ENCODE measurements around the gene FBXL17. TPM values are rescaled to one million over a fixed set of nuclear protein-coding genes. Genes with fewer than 3 reads are reported as not detected.

Gene FBXL17
- total RNA-seq, 4 donors from 2014 or later = 16.1 to 31.8 (median 18.8) TPM

DNA sequence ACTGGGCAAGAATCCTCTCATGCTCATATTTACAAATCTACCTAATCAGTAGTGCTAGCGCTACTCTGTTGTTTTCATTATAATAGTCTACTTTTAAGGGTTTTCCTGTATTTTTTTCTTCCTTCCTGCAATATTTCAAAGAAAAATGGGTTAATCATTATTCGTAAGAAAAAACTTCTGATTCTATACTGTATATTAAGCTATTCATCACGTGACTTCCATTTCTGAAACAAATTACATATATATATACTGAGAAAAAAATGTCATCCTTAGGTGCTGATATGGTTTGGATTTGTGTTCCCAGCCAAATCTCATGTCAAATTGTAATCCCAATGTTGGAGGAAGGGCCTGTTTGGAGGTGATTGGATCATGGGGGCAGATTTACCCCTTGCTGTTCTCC, 197.0 kb downstream of the FBXL17 start:
- intact Hi-C loops (cut with DNase I; ENCODE audit: low total_unique reads) = no loop called here
- TF ChIP-seq, protein P1, sequence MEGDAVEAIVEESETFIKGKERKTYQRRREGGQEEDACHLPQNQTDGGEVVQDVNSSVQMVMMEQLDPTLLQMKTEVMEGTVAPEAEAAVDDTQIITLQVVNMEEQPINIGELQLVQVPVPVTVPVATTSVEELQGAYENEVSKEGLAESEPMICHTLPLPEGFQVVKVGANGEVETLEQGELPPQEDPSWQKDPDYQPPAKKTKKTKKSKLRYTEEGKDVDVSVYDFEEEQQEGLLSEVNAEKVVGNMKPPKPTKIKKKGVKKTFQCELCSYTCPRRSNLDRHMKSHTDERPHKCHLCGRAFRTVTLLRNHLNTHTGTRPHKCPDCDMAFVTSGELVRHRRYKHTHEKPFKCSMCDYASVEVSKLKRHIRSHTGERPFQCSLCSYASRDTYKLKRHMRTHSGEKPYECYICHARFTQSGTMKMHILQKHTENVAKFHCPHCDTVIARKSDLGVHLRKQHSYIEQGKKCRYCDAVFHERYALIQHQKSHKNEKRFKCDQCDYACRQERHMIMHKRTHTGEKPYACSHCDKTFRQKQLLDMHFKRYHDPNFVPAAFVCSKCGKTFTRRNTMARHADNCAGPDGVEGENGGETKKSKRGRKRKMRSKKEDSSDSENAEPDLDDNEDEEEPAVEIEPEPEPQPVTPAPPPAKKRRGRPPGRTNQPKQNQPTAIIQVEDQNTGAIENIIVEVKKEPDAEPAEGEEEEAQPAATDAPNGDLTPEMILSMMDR (IDR thresholded peaks at IDR 0.05) = no peak
- TF ChIP-seq POLR2A (IDR thresholded peaks at IDR 0.05) = no peak
- WGBS, 2 donors = 88 to 91% methylated on average over 3 of the region's 3 CpGs
- DNase-seq (ENCODE audit: low spot score in 2 of 2) = no peak
- no peak overlapping the region for H3K4me3 ChIP-seq (ENCODE audit: low read depth, poor library complexity, severe bottlenecking)

DNA sequence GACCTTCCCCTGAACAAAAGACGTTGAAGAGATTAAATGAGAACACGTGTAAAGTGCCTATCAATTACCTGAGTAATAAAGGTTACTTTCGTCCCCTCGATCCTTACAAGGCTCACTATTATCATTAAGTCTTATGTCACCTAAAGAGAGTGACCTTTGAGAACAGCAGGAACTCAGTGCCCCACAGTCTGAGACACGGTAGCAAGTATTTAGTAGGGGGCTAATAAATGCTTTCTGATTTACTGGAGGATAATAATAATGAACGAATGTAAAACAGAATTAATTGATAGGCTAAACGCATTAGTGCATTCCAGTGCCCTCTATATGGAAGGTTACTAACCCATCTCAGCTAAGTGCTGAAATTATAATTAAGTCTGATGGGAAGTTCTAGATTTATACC, 199.9 kb downstream of the FBXL17 start:
- no peak overlapping the region for H3K4me3 ChIP-seq (ENCODE audit: low read depth, poor library complexity, severe bottlenecking)
- intact Hi-C loops (cut with DNase I; ENCODE audit: low total_unique reads) = no loop called here
- DNase-seq (ENCODE audit: low spot score in 2 of 2) = no peak
- 75 to 84% methylated on average over 7 of the region's 7 CpGs for WGBS, 2 donors
- TF ChIP-seq POLR2A (IDR thresholded peaks at IDR 0.05) = no peak
- TF ChIP-seq, protein P1 (IDR thresholded peaks at IDR 0.05) = no peak

DNA sequence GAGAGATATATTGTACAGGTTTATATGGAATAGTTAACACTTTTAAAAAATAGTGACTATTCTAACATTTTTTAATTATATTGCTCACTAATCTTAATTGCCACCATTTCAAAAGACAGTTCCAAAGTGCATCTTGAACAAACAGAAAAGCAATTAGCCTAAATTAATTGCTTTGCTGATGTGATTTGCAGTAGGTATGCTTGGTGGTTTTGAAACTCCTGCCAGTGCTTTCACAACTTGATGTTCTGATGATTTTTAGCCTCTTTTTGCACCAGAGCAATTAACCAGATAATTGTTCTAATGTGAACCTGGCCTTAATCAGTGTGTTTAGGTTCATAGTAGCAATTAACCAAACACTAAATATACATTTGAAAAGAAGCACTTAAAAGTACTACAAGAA, 207.6 kb downstream of the FBXL17 start:
- H3K4me3 ChIP-seq (ENCODE audit: low read depth, poor library complexity, severe bottlenecking) = no peak overlapping the region
- TF ChIP-seq, protein P1 (IDR thresholded peaks at IDR 0.05) = no peak
- no peak for TF ChIP-seq POLR2A (IDR thresholded peaks at IDR 0.05)
- no peak for DNase-seq (ENCODE audit: low spot score in 2 of 2)
- intact Hi-C loops (cut with DNase I; ENCODE audit: low total_unique reads) = no loop called here

DNA sequence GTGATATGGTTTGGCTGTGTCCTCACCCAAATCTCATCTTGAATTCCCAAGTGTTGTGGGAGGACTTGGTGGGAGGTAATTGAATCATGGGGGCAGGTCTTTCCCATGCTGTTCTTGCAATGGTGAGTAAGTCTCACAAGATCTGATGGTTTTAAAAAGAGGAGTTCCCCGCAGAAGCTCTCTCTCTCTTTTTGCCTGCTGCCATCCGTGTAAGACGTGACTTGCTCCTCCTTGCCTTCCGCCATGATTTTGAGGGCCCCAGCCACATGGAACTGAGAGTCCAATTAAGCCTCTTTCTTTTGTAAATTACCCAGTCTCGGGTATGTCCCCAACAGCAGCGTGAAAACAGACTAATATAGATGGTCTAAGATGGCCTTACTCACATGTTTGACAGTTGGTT, 210.1 kb downstream of the FBXL17 start:
- TF ChIP-seq POLR2A (IDR thresholded peaks at IDR 0.05) = no peak
- TF ChIP-seq, protein P1 (IDR thresholded peaks at IDR 0.05) = no peak
- 97 to 99% methylated on average over 6 of the region's 6 CpGs for WGBS, 2 donors
- intact Hi-C loops (cut with DNase I; ENCODE audit: low total_unique reads) = no loop called here
- no peak overlapping the region for H3K4me3 ChIP-seq (ENCODE audit: low read depth, poor library complexity, severe bottlenecking)
- DNase-seq (ENCODE audit: low spot score in 2 of 2) = no peak

DNA sequence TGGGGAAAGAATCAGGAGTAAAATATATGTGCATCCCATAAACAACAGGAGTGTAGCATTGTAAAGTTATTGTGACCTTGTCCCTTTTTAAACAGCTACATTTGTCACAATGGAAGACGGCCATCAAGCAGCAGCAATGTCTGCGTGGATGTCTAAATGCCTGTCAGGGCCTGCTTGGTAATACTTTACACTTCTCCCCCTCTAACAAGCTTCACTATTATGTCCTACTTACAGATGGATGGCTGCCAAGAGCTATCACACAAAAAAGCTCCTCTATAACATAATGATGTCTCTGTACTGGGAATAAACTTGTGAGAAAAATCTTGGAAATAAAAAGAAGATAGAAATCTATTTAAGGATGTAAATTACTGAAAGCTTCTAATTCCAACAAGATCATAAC, 213.0 kb downstream of the FBXL17 start:
- intact Hi-C loops (cut with DNase I; ENCODE audit: low total_unique reads) = no loop called here
- H3K4me3 ChIP-seq (ENCODE audit: low read depth, poor library complexity, severe bottlenecking) = no peak overlapping the region
- 62 to 73% methylated on average over 2 of the region's 2 CpGs for WGBS, 2 donors
- TF ChIP-seq, protein P1 (IDR thresholded peaks at IDR 0.05) = no peak
- TF ChIP-seq POLR2A (IDR thresholded peaks at IDR 0.05) = no peak
- no peak for DNase-seq (ENCODE audit: low spot score in 2 of 2)

DNA sequence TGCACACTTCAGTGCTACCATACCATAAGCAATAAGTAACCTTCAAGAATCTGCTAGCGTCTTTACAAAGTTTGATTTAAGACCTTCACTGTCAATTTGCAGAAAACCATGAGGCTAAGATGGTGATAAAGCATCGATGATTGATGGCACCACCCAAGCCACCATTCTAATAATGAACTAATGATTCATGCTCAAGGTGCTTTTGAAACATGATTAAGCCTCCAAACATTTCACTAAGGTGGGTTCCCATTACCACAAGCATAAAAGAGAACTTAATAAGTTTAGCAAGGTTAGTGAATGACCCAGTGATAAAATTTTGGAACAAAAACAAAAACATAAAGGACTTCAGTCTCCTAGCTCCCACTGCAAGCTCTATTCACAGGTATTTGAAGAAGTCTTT, 214.7 kb downstream of the FBXL17 start:
- no peak for DNase-seq (ENCODE audit: low spot score in 2 of 2)
- TF ChIP-seq POLR2A (IDR thresholded peaks at IDR 0.05) = no peak
- TF ChIP-seq, protein P1 (IDR thresholded peaks at IDR 0.05) = no peak
- intact Hi-C loops (cut with DNase I; ENCODE audit: low total_unique reads) = no loop called here
- WGBS, 2 donors = 85 to 92% methylated on average over 2 of the region's 2 CpGs
- H3K4me3 ChIP-seq (ENCODE audit: low read depth, poor library complexity, severe bottlenecking) = no peak overlapping the region
